ENCODE data around the gene TEFM. TPM values are rescaled to one million over a fixed set of nuclear protein-coding genes. Genes with fewer than 3 reads are reported as not detected.
"Not testable (repeated sequence)": the region's sequence is repeated elsewhere in the genome, so short reads cannot be mapped to it uniquely, and the experiment has no call there.

TEFM gene
- 10 to 100 TPM; 20.9 to 26.2 (median 25.4) TPM for polyA plus RNA-seq (ENCODE audit: insufficient read length in 4 of 4)

- peak; percentile 79 to 86 (median 85) for DNase-seq (ENCODE audit: low read depth in 4 of 4, low spot score in 3 of 4)
Measured at GRCh38 chr17:30906101-30906911, at the start of gene TEFM. TEFM (minus strand) TSS chr17:30906238; CDS start chr17:30906198, 40 bp downstream.

GRCh38 chr17:30954046-30954830 lies 48.2 kb upstream of the TEFM start:
- no peak for DNase-seq (ENCODE audit: low read depth in 4 of 4, low spot score in 3 of 4)

GRCh38 chr17:30952638-30953393 lies 46.8 kb upstream of the TEFM start:
- no peak for DNase-seq (ENCODE audit: low read depth in 4 of 4, low spot score in 3 of 4)

- peak in 3 of 4 donors; percentile 48 to 57 (median 51) for DNase-seq (ENCODE audit: low read depth in 4 of 4, low spot score in 3 of 4)
Measured at GRCh38 chr17:30950669-30951399, 44.8 kb upstream of the TEFM start.

- no peak for DNase-seq (ENCODE audit: low read depth in 4 of 4, low spot score in 3 of 4)
Measured at GRCh38 chr17:30950189-30950588, 44.2 kb upstream of the TEFM start.

- DNase-seq (ENCODE audit: low read depth in 4 of 4, low spot score in 3 of 4): no peak
Measured at GRCh38 chr17:30947796-30948195, 41.8 kb upstream of the TEFM start.

- DNase-seq (ENCODE audit: low read depth in 4 of 4, low spot score in 3 of 4): no peak
Measured at GRCh38 chr17:30942308-30943079, 36.5 kb upstream of the TEFM start.

GRCh38 chr17:30939051-30939689 lies 33.1 kb upstream of the TEFM start:
- DNase-seq (ENCODE audit: low read depth in 4 of 4, low spot score in 3 of 4): no peak

- DNase-seq (ENCODE audit: low read depth in 4 of 4, low spot score in 3 of 4): no peak
Measured at GRCh38 chr17:30933966-30934365, 27.9 kb upstream of the TEFM start.

GRCh38 chr17:30931582-30931981 lies 25.5 kb upstream of the TEFM start:
- DNase-seq (ENCODE audit: low read depth in 4 of 4, low spot score in 3 of 4): not testable (repeated sequence)

GRCh38 chr17:30930495-30930894 lies 24.5 kb upstream of the TEFM start:
- DNase-seq (ENCODE audit: low read depth in 4 of 4, low spot score in 3 of 4): no peak

- not testable (repeated sequence) for DNase-seq (ENCODE audit: low read depth in 4 of 4, low spot score in 3 of 4)
Measured at GRCh38 chr17:30929861-30930260, 23.8 kb upstream of the TEFM start.

GRCh38 chr17:30929081-30929633 lies 23.1 kb upstream of the TEFM start:
- DNase-seq (ENCODE audit: low read depth in 4 of 4, low spot score in 3 of 4): no peak

GRCh38 chr17:30928584-30928983 lies 22.5 kb upstream of the TEFM start:
- DNase-seq (ENCODE audit: low read depth in 4 of 4, low spot score in 3 of 4): no peak

- DNase-seq (ENCODE audit: low read depth in 4 of 4, low spot score in 3 of 4): no peak
Measured at GRCh38 chr17:30927756-30928155, 21.7 kb upstream of the TEFM start.

- DNase-seq (ENCODE audit: low read depth in 4 of 4, low spot score in 3 of 4): no peak
Measured at GRCh38 chr17:30926516-30926915, 20.5 kb upstream of the TEFM start.

- DNase-seq (ENCODE audit: low read depth in 4 of 4, low spot score in 3 of 4): no peak
Measured at GRCh38 chr17:30924341-30924740, 18.3 kb upstream of the TEFM start.

- DNase-seq (ENCODE audit: low read depth in 4 of 4, low spot score in 3 of 4): no peak
Measured at GRCh38 chr17:30922235-30923030, 16.4 kb upstream of the TEFM start.

Measured in right renal pelvis (tissue), 4 donors.